CD14-positive monocyte (primary cell): Measurements from ENCODE around the gene CD200R1. TPM values are rescaled to one million over a fixed set of nuclear protein-coding genes. Genes with fewer than 3 reads are reported as not detected.

Source experiments
- DNase-seq, 3 donors: peaks; one replicate each; pipeline ENCODE4 v3.0.0-alpha.2; 2011 to 2022
- H2AFZ ChIP-seq: 2 replicates; pipeline ENCODE4 v1.6.0; 2012; ENCODE audit warnings: mild to moderate bottlenecking, low read depth, low read length, inconsistent platforms; ENCODE audit not compliant: insufficient read depth, poor library complexity, severe bottlenecking
- H3K27ac ChIP-seq, 2 donors: 1 replicate in 1 of 2; 2 replicates in 1 of 2; pipeline ENCODE4 v1.5.1; 2012 to 2013; ENCODE audit warnings: low read length in 2 of 2, control low read depth in 1 of 2, inconsistent platforms in 1 of 2, low read depth in 1 of 2, mild to moderate bottlenecking in 1 of 2
- H3K27me3 ChIP-seq, 2 donors: one replicate each; pipeline versions ENCODE4 v1.6.0 to v1.6.1; 2011 to 2013; ENCODE audit warnings: low read length in 2 of 2; ENCODE audit not compliant: control insufficient read depth in 2 of 2, insufficient read depth in 2 of 2
- H3K36me3 ChIP-seq, 2 donors: replicated peaks in 1 of 2; 1 replicate in 1 of 2; 2 replicates in 1 of 2; pipeline versions ENCODE4 v1.5.1 to v1.6.1; 2012 to 2013; ENCODE audit warnings: low read length in 2 of 2, control low read depth in 1 of 2, inconsistent platforms in 1 of 2, mild to moderate bottlenecking in 1 of 2; ENCODE audit not compliant: insufficient read depth in 2 of 2, control insufficient read depth in 1 of 2
- H3K4me1 ChIP-seq, 2 donors: 1 replicate in 1 of 2; 2 replicates in 1 of 2; pipeline versions ENCODE4 v1.5.1 to v1.6.1; 2012 to 2013; ENCODE audit warnings: low read length in 2 of 2, control low read depth in 1 of 2, inconsistent platforms in 1 of 2, mild to moderate bottlenecking in 1 of 2, moderate library complexity in 1 of 2; ENCODE audit not compliant: insufficient read depth in 2 of 2, control insufficient read depth in 1 of 2
- H3K4me2 ChIP-seq: replicated peaks from 2 replicates; pipeline ENCODE3; 2012; ENCODE audit warnings: low read length, moderate library complexity, mild to moderate bottlenecking; ENCODE audit not compliant: poor library complexity, severe bottlenecking; ENCODE audit errors: extremely low read depth
- H3K4me3 ChIP-seq, 3 experiments: fragments of 200-600 bp in 1 of 3; sonication (generic) in 1 of 3; replicated peaks in 1 of 3; 1 replicate in 2 of 3; 2 replicates in 1 of 3; pipeline ENCODE4 v1.5.1; 2011 to 2013; ENCODE audit warnings: low read length in 3 of 3, mild to moderate bottlenecking in 3 of 3, control low read depth in 2 of 3, low read depth in 2 of 3, inconsistent platforms in 1 of 3, moderate library complexity in 1 of 3
- H3K79me2 ChIP-seq: 2 replicates; pipeline ENCODE4 v1.6.0; 2012; ENCODE audit warnings: mild to moderate bottlenecking, control low read depth, inconsistent platforms, low read length, moderate library complexity; ENCODE audit not compliant: insufficient read depth
- H3K9ac ChIP-seq: 2 replicates; pipeline ENCODE4 v1.6.0; 2017; ENCODE audit warnings: low read length, mild to moderate bottlenecking; ENCODE audit not compliant: insufficient read depth, poor library complexity, severe bottlenecking
- H3K9me3 ChIP-seq, 2 donors: replicated peaks in 1 of 2; 1 replicate in 1 of 2; 2 replicates in 1 of 2; pipeline versions ENCODE4 v1.5.1 to v1.6.1; 2012 to 2013; ENCODE audit warnings: low read length in 2 of 2, control low read depth in 1 of 2; ENCODE audit not compliant: control insufficient read depth in 1 of 2, insufficient read depth in 1 of 2
- H4K20me1 ChIP-seq: 2 replicates; pipeline ENCODE4 v1.6.0; 2012; ENCODE audit warnings: mild to moderate bottlenecking, low read length, control low read depth, moderate library complexity; ENCODE audit not compliant: insufficient read depth
- H3K27ac Mint-ChIP-seq, 7 donors: one replicate each; pipeline ENCODE4 v1.8.0; 2020; ENCODE audit warnings: mild to moderate bottlenecking in 7 of 7, mixed read lengths in 7 of 7, moderate library complexity in 6 of 7, inconsistent platforms in 2 of 7
- H3K27me3 Mint-ChIP-seq, 3 donors: one replicate each; pipeline ENCODE4 v1.8.0; 2021 to 2022; ENCODE audit warnings: low read depth in 3 of 3, mild to moderate bottlenecking in 3 of 3, mixed read lengths in 3 of 3, moderate library complexity in 3 of 3, inconsistent platforms in 1 of 3
- H3K36me3 Mint-ChIP-seq, 2 donors: one replicate each; pipeline ENCODE4 v1.8.0; 2020; ENCODE audit warnings: mixed read lengths in 2 of 2, inconsistent platforms in 1 of 2, mild to moderate bottlenecking in 1 of 2
- H3K4me1 Mint-ChIP-seq: one replicate; pipeline ENCODE4 v1.8.0; 2020; ENCODE audit warnings: mild to moderate bottlenecking, mixed read lengths
- H3K4me3 Mint-ChIP-seq, 2 donors: one replicate each; pipeline ENCODE4 v1.8.0; 2020; ENCODE audit warnings: mild to moderate bottlenecking in 2 of 2, mixed read lengths in 2 of 2, moderate library complexity in 1 of 2
- H3K9me3 Mint-ChIP-seq, 7 donors: one replicate each; pipeline ENCODE4 v1.8.0; 2020 to 2022; ENCODE audit warnings: mixed read lengths in 7 of 7, mild to moderate bottlenecking in 6 of 7, moderate library complexity in 6 of 7, inconsistent platforms in 2 of 7
- WGBS: methylation state at CpG from one replicate; pipeline ENCODE4 v1.1.5; 2013; ENCODE audit warnings: missing lambda C conversion rate; ENCODE audit not compliant: insufficient coverage; 5-methylcytosine and 5-hydroxymethylcytosine counted together
- intact Hi-C, 2 donors: fragments of 100-400 bp; cut with micrococcal nuclease; formaldehyde crosslinking; loops; one replicate each; pipeline versions ENCODE4 v1.15.0 to v1.15.1; 2023
- polyA plus RNA-seq, 3 donors: library from polyadenylated mRNA; depleted of rRNA in 1 of 3; unstranded in 2 of 3; stranded (reverse) in 1 of 3; fragments of 300-500 nt in 2 of 3; fragments of >200 nt in 1 of 3; fragmentation: Illumina TruSeq in 2 of 3; gene quantifications; 1 replicate in 2 of 3; 2 replicates in 1 of 3; pipeline ENCODE4 v1.2.3, GENCODE V29; 2012 to 2021
- TF ChIP-seq, protein P1 (sequence below): fragments of 200-600 bp; IDR thresholded peaks from one replicate; pipeline ENCODE4 v1.8.0; 2022; ENCODE audit warnings: antibody characterized with exemption, mild to moderate bottlenecking

The CD200R1 gene
- polyA plus RNA-seq, 3 donors = 1.5 to 9.0 (median 1.6) TPM

DNA sequence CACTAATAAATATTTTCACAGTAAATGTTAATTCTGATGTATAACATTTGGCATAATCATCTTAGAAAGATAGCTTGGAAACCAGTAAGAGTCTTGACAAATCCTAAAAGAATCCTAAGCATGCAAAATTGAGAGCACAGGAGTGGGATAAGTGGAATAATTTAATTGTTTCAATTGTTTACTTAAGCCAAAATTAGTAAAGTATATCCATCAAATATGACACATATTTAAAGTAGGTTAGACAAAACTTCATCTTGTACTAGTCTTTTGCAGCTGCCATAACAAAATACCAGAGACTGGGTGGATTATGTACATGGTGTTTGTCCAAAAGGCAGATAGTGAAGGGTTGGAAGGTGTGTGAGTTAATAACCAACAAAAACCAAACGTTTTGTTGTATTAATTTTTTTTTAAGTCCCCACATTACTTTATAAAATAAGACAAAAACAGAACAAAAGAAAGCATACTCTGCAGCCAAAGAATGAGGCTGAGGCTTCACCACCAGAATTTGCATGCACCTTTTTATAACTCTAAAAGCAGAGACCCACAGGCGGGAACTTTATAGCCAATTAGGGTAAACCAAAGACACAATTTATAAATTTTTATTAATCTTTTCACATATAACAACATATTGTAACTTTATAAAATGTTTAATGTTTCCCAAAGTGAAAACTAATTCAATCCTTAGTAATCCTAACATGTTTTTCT, 86.4 kb downstream of the CD200R1 start:
- no peaks in the 10 kb centered on the region for H3K79me2 ChIP-seq
- no CpG with 5 or more reads among the region's 2 CpGs for WGBS
- Mint-ChIP-seq H3K9me3 (peaks cover 0 to 4% (median 0%) of the 10 kb centered on the region in 7 donors), H3K27me3 (peaks cover 0 to 2% (median 0%) of the 10 kb centered on the region in 3 donors), H3K4me3 (no peak overlapping the region), H3K27ac (no peak overlapping the region), H3K4me1 (peaks cover 1% of the 10 kb centered on the region), H3K36me3 (no peaks in the 10 kb centered on the region)
- no peaks in the 10 kb centered on the region for H3K9me3 ChIP-seq
- intact Hi-C loops = no loop called here
- no peaks in the 10 kb centered on the region for H3K4me1 ChIP-seq
- no peak for DNase-seq
- no peak overlapping the region for H3K4me3 ChIP-seq
- no peaks in the 10 kb centered on the region for H3K27me3 ChIP-seq
- H2AFZ ChIP-seq = no peak overlapping the region
- TF ChIP-seq, protein P1, sequence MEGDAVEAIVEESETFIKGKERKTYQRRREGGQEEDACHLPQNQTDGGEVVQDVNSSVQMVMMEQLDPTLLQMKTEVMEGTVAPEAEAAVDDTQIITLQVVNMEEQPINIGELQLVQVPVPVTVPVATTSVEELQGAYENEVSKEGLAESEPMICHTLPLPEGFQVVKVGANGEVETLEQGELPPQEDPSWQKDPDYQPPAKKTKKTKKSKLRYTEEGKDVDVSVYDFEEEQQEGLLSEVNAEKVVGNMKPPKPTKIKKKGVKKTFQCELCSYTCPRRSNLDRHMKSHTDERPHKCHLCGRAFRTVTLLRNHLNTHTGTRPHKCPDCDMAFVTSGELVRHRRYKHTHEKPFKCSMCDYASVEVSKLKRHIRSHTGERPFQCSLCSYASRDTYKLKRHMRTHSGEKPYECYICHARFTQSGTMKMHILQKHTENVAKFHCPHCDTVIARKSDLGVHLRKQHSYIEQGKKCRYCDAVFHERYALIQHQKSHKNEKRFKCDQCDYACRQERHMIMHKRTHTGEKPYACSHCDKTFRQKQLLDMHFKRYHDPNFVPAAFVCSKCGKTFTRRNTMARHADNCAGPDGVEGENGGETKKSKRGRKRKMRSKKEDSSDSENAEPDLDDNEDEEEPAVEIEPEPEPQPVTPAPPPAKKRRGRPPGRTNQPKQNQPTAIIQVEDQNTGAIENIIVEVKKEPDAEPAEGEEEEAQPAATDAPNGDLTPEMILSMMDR = no peak
- no peak overlapping the region for H3K9ac ChIP-seq
- no peak overlapping the region for H3K4me2 ChIP-seq
- H4K20me1 ChIP-seq = no peaks in the 10 kb centered on the region
- no peaks in the 10 kb centered on the region for H3K36me3 ChIP-seq
- no peak overlapping the region for H3K27ac ChIP-seq

DNA sequence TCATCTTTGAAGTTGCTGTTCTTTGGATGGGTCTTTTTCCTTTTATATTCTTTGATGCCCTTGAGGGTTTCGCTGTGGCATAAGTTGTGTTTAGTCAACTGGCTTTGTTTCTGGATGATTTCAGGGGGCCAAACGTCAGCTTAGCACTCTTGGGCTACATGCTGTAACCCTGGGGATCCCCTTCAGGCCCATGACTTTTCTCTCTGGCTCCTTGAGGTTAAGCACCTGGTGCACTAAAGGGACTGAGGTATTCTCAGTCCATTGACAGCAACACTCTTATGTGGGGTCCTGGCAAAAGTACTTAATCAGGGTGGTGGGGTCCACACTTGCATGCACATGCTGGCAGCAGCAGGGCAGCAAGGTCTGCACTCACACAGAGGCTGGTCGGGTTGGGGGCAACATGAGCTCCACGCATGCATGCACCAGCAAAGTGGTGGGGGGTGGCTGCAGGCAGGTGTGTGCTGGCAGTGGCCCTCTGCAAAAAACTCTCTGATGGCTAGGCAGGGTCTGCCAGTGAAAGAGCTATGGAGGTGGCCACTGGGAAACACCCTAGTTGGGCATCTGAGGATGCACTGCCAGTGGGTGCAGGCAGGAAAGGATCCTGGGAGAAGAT, 90.1 kb downstream of the CD200R1 start:
- WGBS = 81% methylated on average over 3 of the region's 4 CpGs
- no peak overlapping the region for H3K4me2 ChIP-seq
- no peaks in the 10 kb centered on the region for H3K4me1 ChIP-seq
- DNase-seq = no peak
- H3K9ac ChIP-seq = no peak overlapping the region
- H3K27me3 ChIP-seq = no peaks in the 10 kb centered on the region
- H3K79me2 ChIP-seq = no peaks in the 10 kb centered on the region
- no peak overlapping the region for H3K4me3 ChIP-seq
- H3K27ac ChIP-seq = no peak overlapping the region
- TF ChIP-seq, protein P1 = no peak
- Mint-ChIP-seq H3K36me3 (no peaks in the 10 kb centered on the region), H3K27me3 (peaks cover 0 to 4% (median 0%) of the 10 kb centered on the region in 3 donors), H3K9me3 (peaks cover 0 to 7% (median 5%) of the 10 kb centered on the region in 7 donors), H3K4me3 (no peak overlapping the region), H3K4me1 (peaks cover 1% of the 10 kb centered on the region), H3K27ac (no peak overlapping the region)
- H4K20me1 ChIP-seq = no peaks in the 10 kb centered on the region
- no peaks in the 10 kb centered on the region for H3K36me3 ChIP-seq
- H2AFZ ChIP-seq = no peak overlapping the region
- H3K9me3 ChIP-seq = no peaks in the 10 kb centered on the region
- intact Hi-C loops = no loop called here
